Upper lobe of right lung (tissue), 1 donor: Measurements from ENCODE around the gene STPG2. TPM values are rescaled to one million over a fixed set of nuclear protein-coding genes. Genes with fewer than 3 reads are reported as not detected.
A peak's percentile ranks its signal among the peaks of the same experiment; 100 is the strongest.

Source experiments
- ATAC-seq: fragments of 200-7000 bp; cut with Tn5 transposase; one replicate; pipeline ENCODE4 v1.9.1; 2020; ENCODE audit warnings: mild to moderate bottlenecking, moderate library complexity
- DNase-seq: peaks from one replicate; pipeline ENCODE4 v3.0.0-alpha.2; 2020
- H3K27ac ChIP-seq: fragments of 200-600 bp; one replicate; pipeline ENCODE4 v1.8.0; 2022
- H3K27me3 ChIP-seq: fragments of 200-600 bp; one replicate; pipeline ENCODE4 v1.8.0; 2022; ENCODE audit warnings: mild to moderate bottlenecking
- H3K36me3 ChIP-seq: fragments of 200-600 bp; one replicate; pipeline ENCODE4 v1.8.0; 2022
- H3K4me1 ChIP-seq: fragments of 200-600 bp; one replicate; pipeline ENCODE4 v1.8.0; 2022
- H3K4me3 ChIP-seq: fragments of 200-600 bp; one replicate; pipeline ENCODE4 v1.8.0; 2022; ENCODE audit warnings: mild to moderate bottlenecking
- H3K9me3 ChIP-seq: fragments of 200-600 bp; one replicate; pipeline ENCODE4 v1.8.0; 2022
- intact Hi-C: fragments of 100-400 bp; cut with DNase I; formaldehyde crosslinking; loops from one replicate; pipeline ENCODE4 v1.11.0; 2022
- total RNA-seq: library from RNA; stranded (reverse); fragmentation: NEBNext Ultra II Directional; extraction: Animal tissue kit (Norgen Biotek cat#: 25700); gene quantifications from one replicate; pipeline ENCODE4 v1.2.1, GENCODE V29; 2021
- TF ChIP-seq, protein P1 (sequence below): fragments of 200-600 bp; IDR thresholded peaks from one replicate; pipeline ENCODE4 v1.8.0; 2022; ENCODE audit warnings: antibody characterized with exemption
- donor health status: DM: no; HTN: yes; CAD: no; lungs with severe emphysema.

The STPG2 gene
- total RNA-seq, 1 donor from 2014 or later, result 0.41 TPM

DNA sequence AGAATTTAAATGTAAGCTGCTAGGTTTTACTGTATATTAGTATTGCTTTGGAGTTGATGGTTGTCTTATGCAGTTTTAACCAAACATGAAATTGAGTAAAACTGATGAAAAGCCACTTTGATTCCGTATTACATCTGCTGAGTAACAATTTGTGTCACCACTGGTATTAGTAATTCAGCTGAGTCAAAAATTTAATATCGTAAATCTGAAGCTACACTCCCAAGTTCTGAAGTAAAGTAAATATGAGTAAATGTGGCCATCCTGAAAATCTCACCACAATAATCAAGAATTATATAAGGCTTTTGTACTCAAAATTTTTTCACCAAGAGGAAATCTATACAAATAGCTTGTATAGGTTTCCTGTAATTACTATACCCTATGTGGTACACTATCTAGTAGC is 142.3 kb downstream of the STPG2 start:
- Histone ChIP-seq H3K36me3 (no peaks in the 10 kb centered on the region), H3K4me1 (no peaks in the 10 kb centered on the region), H3K27ac (no peak overlapping the region), H3K27me3 (no peaks in the 10 kb centered on the region), H3K4me3 (no peak overlapping the region), H3K9me3 (no peaks in the 10 kb centered on the region)
- no peak for DNase-seq
- TF ChIP-seq, protein P1, sequence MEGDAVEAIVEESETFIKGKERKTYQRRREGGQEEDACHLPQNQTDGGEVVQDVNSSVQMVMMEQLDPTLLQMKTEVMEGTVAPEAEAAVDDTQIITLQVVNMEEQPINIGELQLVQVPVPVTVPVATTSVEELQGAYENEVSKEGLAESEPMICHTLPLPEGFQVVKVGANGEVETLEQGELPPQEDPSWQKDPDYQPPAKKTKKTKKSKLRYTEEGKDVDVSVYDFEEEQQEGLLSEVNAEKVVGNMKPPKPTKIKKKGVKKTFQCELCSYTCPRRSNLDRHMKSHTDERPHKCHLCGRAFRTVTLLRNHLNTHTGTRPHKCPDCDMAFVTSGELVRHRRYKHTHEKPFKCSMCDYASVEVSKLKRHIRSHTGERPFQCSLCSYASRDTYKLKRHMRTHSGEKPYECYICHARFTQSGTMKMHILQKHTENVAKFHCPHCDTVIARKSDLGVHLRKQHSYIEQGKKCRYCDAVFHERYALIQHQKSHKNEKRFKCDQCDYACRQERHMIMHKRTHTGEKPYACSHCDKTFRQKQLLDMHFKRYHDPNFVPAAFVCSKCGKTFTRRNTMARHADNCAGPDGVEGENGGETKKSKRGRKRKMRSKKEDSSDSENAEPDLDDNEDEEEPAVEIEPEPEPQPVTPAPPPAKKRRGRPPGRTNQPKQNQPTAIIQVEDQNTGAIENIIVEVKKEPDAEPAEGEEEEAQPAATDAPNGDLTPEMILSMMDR, result no peak
- intact Hi-C loops, result no loop called here
- ATAC-seq, result no peak

- Histone ChIP-seq H3K27me3 (no peaks in the 10 kb centered on the region), H3K4me1 (no peaks in the 10 kb centered on the region), H3K27ac (no peak overlapping the region), H3K36me3 (no peaks in the 10 kb centered on the region), H3K4me3 (no peak overlapping the region), H3K9me3 (no peaks in the 10 kb centered on the region)
- no peak for ATAC-seq
- no peak for DNase-seq
- TF ChIP-seq, protein P1, result no peak
- intact Hi-C loops, result no loop called here
These were observed 145.1 kb downstream of the STPG2 start for GRCh38 chr4:97998203-97998602.

DNA sequence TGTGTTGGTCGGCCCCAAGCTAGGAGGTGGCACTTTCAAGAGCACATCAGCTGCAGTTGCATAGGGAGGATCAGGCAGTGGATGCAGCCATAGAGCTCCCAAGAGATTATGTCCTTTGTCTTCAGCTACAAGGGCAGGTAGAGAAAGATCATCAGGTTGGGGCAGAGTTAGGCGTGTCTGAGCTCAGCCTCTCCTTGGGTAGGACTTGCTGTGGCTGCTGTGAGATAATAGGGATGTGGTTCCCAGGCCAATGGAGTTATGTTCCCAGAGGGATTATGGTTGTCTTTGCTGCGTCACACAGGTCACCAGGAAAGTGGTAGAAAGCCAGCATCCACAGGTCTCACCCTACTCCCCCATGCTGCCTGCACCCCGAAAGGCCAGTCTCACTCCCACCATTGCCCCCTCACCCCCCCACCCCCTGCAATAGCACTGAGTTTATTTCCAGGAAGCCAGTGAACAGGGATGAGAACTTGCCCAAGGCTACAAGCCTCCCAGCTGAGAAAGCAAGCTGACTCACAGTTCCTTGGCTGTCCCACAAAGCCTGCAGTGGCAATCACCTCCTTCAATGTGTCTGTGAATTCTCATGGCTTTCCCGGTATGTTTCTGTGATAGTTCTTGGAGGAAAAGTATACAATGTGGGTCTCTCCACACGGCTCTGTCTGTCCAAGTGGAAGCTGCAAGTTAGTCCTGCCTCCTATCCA is 148.4 kb downstream of the STPG2 start:
- intact Hi-C loops, result no loop called here
- Histone ChIP-seq H3K4me1 (no peaks in the 10 kb centered on the region), H3K27ac (no peak overlapping the region), H3K36me3 (no peaks in the 10 kb centered on the region), H3K4me3 (no peak overlapping the region), H3K9me3 (no peaks in the 10 kb centered on the region), H3K27me3 (no peaks in the 10 kb centered on the region)
- TF ChIP-seq, protein P1, result no peak
- DNase-seq (no peak), ATAC-seq (no peak)

GRCh38 chr4:97990409-97990808 is 152.9 kb downstream of the STPG2 start:
- Histone ChIP-seq H3K27me3 (no peaks in the 10 kb centered on the region), H3K36me3 (no peaks in the 10 kb centered on the region), H3K27ac (no peak overlapping the region), H3K9me3 (no peaks in the 10 kb centered on the region), H3K4me1 (no peaks in the 10 kb centered on the region), H3K4me3 (no peak overlapping the region)
- TF ChIP-seq, protein P1, result no peak
- ATAC-seq (no peak), DNase-seq (no peak)
- intact Hi-C loops, result no loop called here

DNA sequence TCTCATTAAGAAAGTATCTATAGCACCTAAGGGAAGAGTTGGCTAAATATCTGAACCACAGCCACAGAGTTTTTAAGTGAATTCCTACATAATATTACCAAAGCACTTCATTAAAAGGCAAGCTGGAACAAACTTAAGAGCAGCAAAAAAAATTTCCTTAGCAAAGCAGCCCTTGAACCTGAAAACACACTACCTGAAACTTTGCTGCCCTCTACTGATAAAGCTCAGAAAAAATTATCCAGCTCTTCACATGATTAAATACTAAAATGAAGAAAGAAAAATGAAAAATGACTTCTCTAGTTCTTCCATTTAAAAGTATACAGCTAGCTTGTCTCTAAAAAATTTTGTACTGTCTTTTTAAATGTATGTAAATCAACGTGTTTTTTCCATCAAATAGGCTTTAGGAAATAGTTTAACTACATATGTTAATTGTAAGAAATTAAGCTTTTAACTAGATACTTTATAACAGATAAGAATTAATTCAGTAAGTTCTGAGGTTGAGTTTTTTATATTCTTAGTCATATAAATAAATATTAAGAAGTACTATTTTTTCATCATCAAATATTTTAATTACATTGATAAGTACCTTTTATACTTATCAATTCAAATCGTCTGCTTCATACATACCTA is 156.1 kb downstream of the STPG2 start:
- intact Hi-C loops, result no loop called here
- DNase-seq, result no peak

More for the DNA sequence above, 156.1 kb downstream of the STPG2 start:
- TF ChIP-seq, protein P1, result peak; percentile 30
- Histone ChIP-seq H3K4me1 (no peaks in the 10 kb centered on the region), H3K4me3 (no peak overlapping the region), H3K27ac (no peak overlapping the region), H3K9me3 (no peaks in the 10 kb centered on the region), H3K27me3 (no peaks in the 10 kb centered on the region), H3K36me3 (no peaks in the 10 kb centered on the region)
- no peak for ATAC-seq
